AG09309 (cell line): Measurements from ENCODE around the gene CYS1.
A peak's percentile ranks its signal among the peaks of the same experiment; 100 is the strongest.

ENCODE experiments used
- DNase-seq: peaks from one replicate; pipeline ENCODE4 v3.0.0-alpha.2; 2010; ENCODE audit warnings: low read depth
- H3K4me3 ChIP-seq: 2 replicates; pipeline ENCODE4 v1.5.1; 2011; ENCODE audit warnings: mild to moderate bottlenecking, low read depth, low read length, moderate library complexity; ENCODE audit not compliant: control insufficient read depth
- CTCF ChIP-seq: IDR thresholded peaks from 2 replicates; pipeline ENCODE4 v1.5.1; 2011; ENCODE audit warnings: mild to moderate bottlenecking, low read depth, low read length, inconsistent platforms; ENCODE audit not compliant: insufficient read depth, control insufficient read depth; ENCODE audit errors: missing control alignments

Gene CYS1

GRCh38 chr2:10027660-10028330, 52.4 kb downstream of the CYS1 start:
- no peak overlapping the region for H3K4me3 ChIP-seq
- no peak for DNase-seq
- no peak for TF ChIP-seq CTCF

GRCh38 chr2:10026940-10027569, 53.2 kb downstream of the CYS1 start:
- H3K4me3 ChIP-seq, result no peak overlapping the region
- no peak for TF ChIP-seq CTCF
- DNase-seq, result no peak

GRCh38 chr2:10022966-10023662, 57.1 kb downstream of the CYS1 start:
- no peak for DNase-seq
- TF ChIP-seq CTCF, result peak; percentile 17
- no peak overlapping the region for H3K4me3 ChIP-seq

GRCh38 chr2:10022445-10022844, 57.8 kb downstream of the CYS1 start:
- no peak for TF ChIP-seq CTCF
- DNase-seq, result no peak
- no peak overlapping the region for H3K4me3 ChIP-seq

GRCh38 chr2:10022041-10022421, 58.2 kb downstream of the CYS1 start:
- H3K4me3 ChIP-seq, result no peak overlapping the region
- TF ChIP-seq CTCF, result no peak
- DNase-seq, result no peak

- DNase-seq, result no peak
- TF ChIP-seq CTCF, result no peak
- no peak overlapping the region for H3K4me3 ChIP-seq
Observed at GRCh38 chr2:10019602-10020400, 60.4 kb downstream of the CYS1 start.
